Smooth muscle cell (in vitro differentiated cells): Measurements from ENCODE around the gene PGD. TPM values are rescaled to one million over a fixed set of nuclear protein-coding genes. Genes with fewer than 3 reads are reported as not detected.

Source experiments
- DNase-seq: peaks from one replicate; lab custom pipeline; 2025; ENCODE audit not compliant: unreplicated experiment; lab: John Stamatoyannopoulos, UW
- H2AFZ ChIP-seq: fragments of 200-600 bp; sonication (generic); 2 replicates; pipeline ENCODE4 v1.6.0; 2016; ENCODE audit warnings: antibody characterized with exemption, low read depth, mild to moderate bottlenecking
- H3F3A ChIP-seq: fragments of 200-600 bp; sonication (generic); 2 replicates; pipeline ENCODE4 v1.6.0; 2017; ENCODE audit warnings: antibody characterized with exemption, low read depth
- H3K27ac ChIP-seq: fragments of 200-600 bp; sonication (generic); 2 replicates; pipeline ENCODE4 v1.5.1; 2016; ENCODE audit warnings: low read depth, mild to moderate bottlenecking
- H3K27me3 ChIP-seq: fragments of 200-600 bp; sonication (generic); 2 replicates; pipeline ENCODE4 v1.6.1; 2016; ENCODE audit warnings: low read depth, mild to moderate bottlenecking
- H3K36me3 ChIP-seq: fragments of 200-600 bp; sonication (generic); 2 replicates; pipeline ENCODE4 v1.5.1; 2016; ENCODE audit warnings: low read depth
- H3K4me1 ChIP-seq: fragments of 200-600 bp; sonication (generic); 2 replicates; pipeline ENCODE4 v1.5.1; 2016; ENCODE audit warnings: low read depth
- H3K4me2 ChIP-seq: fragments of 200-600 bp; sonication (generic); 2 replicates; pipeline ENCODE4 v1.6.0; 2016; ENCODE audit warnings: mild to moderate bottlenecking
- H3K4me3 ChIP-seq: fragments of 200-600 bp; sonication (generic); 2 replicates; pipeline ENCODE4 v1.5.1; 2016; ENCODE audit warnings: mild to moderate bottlenecking
- H3K79me2 ChIP-seq: fragments of 200-600 bp; sonication (generic); 2 replicates; pipeline ENCODE4 v1.6.0; 2016; ENCODE audit warnings: low read depth, mild to moderate bottlenecking
- H3K9ac ChIP-seq: fragments of 200-600 bp; sonication (generic); 2 replicates; pipeline ENCODE4 v1.6.0; 2016; ENCODE audit warnings: low read depth
- H3K9me3 ChIP-seq: fragments of 200-600 bp; sonication (generic); replicated peaks from 2 replicates; pipeline ENCODE4 v1.5.1; 2016; ENCODE audit warnings: low read depth
- H4K20me1 ChIP-seq: fragments of 200-600 bp; sonication (generic); 2 replicates; pipeline ENCODE4 v1.6.0; 2016; ENCODE audit warnings: low read depth
- WGBS: methylation state at CpG from one replicate; pipeline ENCODE4 v1.1.7; 2016; ENCODE audit warnings: low lambda C conversion rate; 5-methylcytosine and 5-hydroxymethylcytosine counted together
- polyA plus RNA-seq: library from polyadenylated mRNA; unstranded; fragments of >200 nt; fragmentation: Nextera tagmentation; extraction: Ambion mirVana; gene quantifications from 2 replicates; pipeline ENCODE4 v1.2.1, GENCODE V29; 2016
- total RNA-seq: library from RNA; depleted of rRNA; stranded (reverse); fragments of >200 nt; gene quantifications from 2 replicates; pipeline ENCODE4 v1.2.3, GENCODE V29; 2014
- TF ChIP-seq, protein P1 (sequence below): fragments of 200-600 bp; sonication (generic); IDR thresholded peaks from 2 replicates; pipeline ENCODE4 v1.5.1; 2017; ENCODE audit warnings: borderline replicate concordance, mild to moderate bottlenecking, antibody characterized with exemption; ENCODE audit not compliant: insufficient read depth, poor library complexity, severe bottlenecking

PGD gene
- total and polyA plus RNA-seq, 2 experiments from 2014 or later: 64.7 to 117 TPM

DNA sequence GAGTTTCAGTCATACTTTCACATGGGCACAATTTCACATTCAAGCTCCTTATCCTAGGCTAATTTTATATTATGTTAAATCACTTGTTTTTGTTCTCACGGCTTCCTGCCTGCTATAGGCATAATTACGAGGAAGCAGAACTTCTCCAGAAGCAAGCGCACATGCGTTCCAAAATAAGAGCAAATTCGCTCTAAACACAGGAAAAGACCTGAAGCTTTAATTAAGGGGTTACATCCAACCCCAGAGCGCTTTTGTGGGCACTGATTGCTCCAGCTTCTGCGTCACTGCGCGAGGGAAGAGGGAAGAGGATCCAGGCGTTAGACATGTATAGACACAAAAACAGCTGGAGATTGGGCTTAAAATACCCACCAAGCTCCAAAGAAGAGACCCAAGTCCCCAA lies 50.9 kb downstream of the PGD start, which contains the start of gene CORT:
TSS of gene CORT (plus strand) at position 281 of the 400 bp plus-strand sequence. CDS start 193 bp downstream, outside the sequence.
- H3K4me3 ChIP-seq: no peak within 1 kb of the TSS
- DNase-seq: no peak
- 97% methylated on average over 10 of the region's 10 CpGs for WGBS
- H3K27ac ChIP-seq: no peak within 1 kb of the TSS
- no peaks in the 10 kb centered on the region for H3K9me3 ChIP-seq
- peaks cover 11% of the 10 kb centered on the region for H3K4me1 ChIP-seq
- peak within 1 kb of the TSS; percentile 79 for H3K4me2 ChIP-seq
- H4K20me1 ChIP-seq: no peaks in the 10 kb centered on the region
- no peaks in the 10 kb centered on the region for H3K36me3 ChIP-seq
- H3K79me2 ChIP-seq: no peaks in the 10 kb centered on the region
- no peak within 1 kb of the TSS for H3K9ac ChIP-seq
- H2AFZ ChIP-seq: no peak within 1 kb of the TSS
- no peaks in the 10 kb centered on the region for H3K27me3 ChIP-seq
- TF ChIP-seq, protein P1, sequence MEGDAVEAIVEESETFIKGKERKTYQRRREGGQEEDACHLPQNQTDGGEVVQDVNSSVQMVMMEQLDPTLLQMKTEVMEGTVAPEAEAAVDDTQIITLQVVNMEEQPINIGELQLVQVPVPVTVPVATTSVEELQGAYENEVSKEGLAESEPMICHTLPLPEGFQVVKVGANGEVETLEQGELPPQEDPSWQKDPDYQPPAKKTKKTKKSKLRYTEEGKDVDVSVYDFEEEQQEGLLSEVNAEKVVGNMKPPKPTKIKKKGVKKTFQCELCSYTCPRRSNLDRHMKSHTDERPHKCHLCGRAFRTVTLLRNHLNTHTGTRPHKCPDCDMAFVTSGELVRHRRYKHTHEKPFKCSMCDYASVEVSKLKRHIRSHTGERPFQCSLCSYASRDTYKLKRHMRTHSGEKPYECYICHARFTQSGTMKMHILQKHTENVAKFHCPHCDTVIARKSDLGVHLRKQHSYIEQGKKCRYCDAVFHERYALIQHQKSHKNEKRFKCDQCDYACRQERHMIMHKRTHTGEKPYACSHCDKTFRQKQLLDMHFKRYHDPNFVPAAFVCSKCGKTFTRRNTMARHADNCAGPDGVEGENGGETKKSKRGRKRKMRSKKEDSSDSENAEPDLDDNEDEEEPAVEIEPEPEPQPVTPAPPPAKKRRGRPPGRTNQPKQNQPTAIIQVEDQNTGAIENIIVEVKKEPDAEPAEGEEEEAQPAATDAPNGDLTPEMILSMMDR: no peak
- H3F3A ChIP-seq: no peaks in the 10 kb centered on the region

DNA sequence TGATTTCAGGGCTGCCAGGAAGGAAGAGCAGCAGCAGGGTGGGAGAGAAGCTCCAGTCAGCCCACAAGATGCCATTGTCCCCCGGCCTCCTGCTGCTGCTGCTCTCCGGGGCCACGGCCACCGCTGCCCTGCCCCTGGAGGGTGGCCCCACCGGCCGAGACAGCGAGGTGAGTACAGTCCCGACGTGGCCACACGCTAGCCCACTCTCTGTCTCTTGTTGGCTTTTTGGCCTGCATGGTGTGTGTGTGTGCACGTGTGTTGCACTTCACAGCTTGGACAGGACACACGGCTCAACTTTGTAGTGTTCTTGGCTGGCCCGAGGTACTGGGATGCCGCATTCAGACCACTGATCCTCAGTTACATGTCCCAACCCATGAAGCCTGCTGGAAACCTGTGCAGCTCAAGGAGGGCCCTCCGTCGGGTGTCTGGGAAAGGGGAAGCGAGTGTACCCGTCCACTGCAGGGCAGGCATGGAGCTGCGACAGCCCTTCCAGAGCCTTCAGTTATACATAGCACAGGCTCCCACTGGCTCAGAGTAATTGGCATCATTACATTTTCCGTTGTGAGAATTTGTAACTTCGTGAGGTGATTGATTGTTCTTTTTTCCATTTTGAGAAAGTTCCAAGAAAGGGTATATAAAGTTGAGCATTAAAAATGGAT lies 51.4 kb downstream of the PGD start:
- no peaks in the 10 kb centered on the region for H3K27me3 ChIP-seq
- no peak overlapping the region for H3K4me3 ChIP-seq
- 94% methylated on average over 21 of the region's 21 CpGs for WGBS
- H3K79me2 ChIP-seq: no peaks in the 10 kb centered on the region
- H3K4me1 ChIP-seq: peaks cover 11% of the 10 kb centered on the region
- no peak overlapping the region for H3K9ac ChIP-seq
- TF ChIP-seq, protein P1: no peak
- no peaks in the 10 kb centered on the region for H3K36me3 ChIP-seq
- H3K4me2 ChIP-seq: no peak overlapping the region
- no peaks in the 10 kb centered on the region for H3K9me3 ChIP-seq
- no peak overlapping the region for H2AFZ ChIP-seq
- H4K20me1 ChIP-seq: no peaks in the 10 kb centered on the region
- no peaks in the 10 kb centered on the region for H3F3A ChIP-seq
- DNase-seq: no peak
- H3K27ac ChIP-seq: no peak overlapping the region

DNA sequence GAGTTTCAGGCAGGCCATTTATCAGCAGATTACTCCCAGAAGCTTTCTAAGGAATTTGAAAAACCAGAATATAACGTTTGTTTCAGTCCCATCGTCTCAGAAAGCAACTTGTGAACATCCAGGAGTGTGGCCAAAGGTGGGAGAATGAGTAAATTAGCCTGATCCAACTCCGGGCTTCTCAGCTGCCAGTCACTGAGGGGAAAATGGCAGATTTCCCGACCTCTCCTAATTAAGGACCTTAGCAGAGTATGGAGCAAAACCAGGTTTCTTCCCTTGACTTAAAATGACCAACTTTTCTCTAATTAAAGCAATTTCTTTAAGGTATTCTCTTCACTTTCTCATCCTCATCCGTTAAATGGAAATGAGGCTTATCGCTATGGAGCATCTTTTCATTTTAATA lies 52.0 kb downstream of the PGD start:
- Histone ChIP-seq H3K4me2 (peak overlapping the region; percentile 79), H2AFZ (no peak overlapping the region), H3K9ac (no peak overlapping the region), H3K4me1 (peaks cover 11% of the 10 kb centered on the region), H3F3A (no peaks in the 10 kb centered on the region), H3K27ac (no peak overlapping the region), H3K4me3 (peak overlapping the region; percentile 11), H3K79me2 (no peaks in the 10 kb centered on the region), H3K9me3 (no peaks in the 10 kb centered on the region), H4K20me1 (no peaks in the 10 kb centered on the region), H3K36me3 (no peaks in the 10 kb centered on the region), H3K27me3 (no peaks in the 10 kb centered on the region)
- no peak for DNase-seq
- TF ChIP-seq, protein P1: no peak
- 65% methylated on average over 6 of the region's 6 CpGs for WGBS

GRCh38 chr1:10451287-10451686 lies 52.4 kb downstream of the PGD start:
- Histone ChIP-seq H3K4me2 (peak overlapping the region; percentile 79), H2AFZ (no peak overlapping the region), H3K9me3 (no peaks in the 10 kb centered on the region), H3F3A (no peaks in the 10 kb centered on the region), H3K36me3 (no peaks in the 10 kb centered on the region), H3K27ac (no peak overlapping the region), H3K27me3 (no peaks in the 10 kb centered on the region), H3K9ac (no peak overlapping the region), H3K4me1 (peaks cover 11% of the 10 kb centered on the region), H4K20me1 (no peaks in the 10 kb centered on the region), H3K79me2 (no peaks in the 10 kb centered on the region), H3K4me3 (peak overlapping the region; percentile 11)
- 16% methylated on average over 10 of the region's 10 CpGs for WGBS
- TF ChIP-seq, protein P1: no peak
- no peak for DNase-seq
